IPS-11a (cell line): ENCODE data around the gene CAB39.

Source experiments
- H3K4me3 ChIP-seq: one replicate; pipeline ENCODE4 v1.5.1; 2013; ENCODE audit warnings: low read depth, low read length, control low read depth

Gene CAB39

GRCh38 chr2:230779126-230779525, 66.5 kb downstream of the CAB39 start:
- no peak overlapping the region for H3K4me3 ChIP-seq

DNA sequence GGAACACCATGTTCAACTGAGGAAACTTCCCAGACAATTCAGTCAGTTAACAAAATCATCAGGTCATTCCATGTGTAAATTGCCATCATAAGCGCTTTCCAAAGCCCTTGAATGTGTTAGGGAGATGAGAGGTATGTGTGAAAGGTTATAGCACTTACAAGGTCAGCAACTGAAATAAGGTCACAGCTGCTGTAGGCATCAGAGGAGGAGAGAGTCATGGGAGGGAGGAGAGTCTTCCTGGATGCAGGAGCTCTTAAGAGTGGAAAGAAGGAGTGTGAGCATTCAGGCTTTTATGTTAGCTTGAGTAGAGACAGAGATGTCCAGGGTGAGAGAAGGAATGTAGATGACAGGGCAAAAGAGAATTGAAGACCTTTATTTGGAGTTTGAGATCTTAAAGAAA, 67.0 kb downstream of the CAB39 start:
- H3K4me3 ChIP-seq, result no peak overlapping the region

GRCh38 chr2:230781130-230781797, 68.6 kb downstream of the CAB39 start:
- H3K4me3 ChIP-seq, result no peak overlapping the region

- no peak overlapping the region for H3K4me3 ChIP-seq
Observed at GRCh38 chr2:230783101-230783500, 70.5 kb downstream of the CAB39 start.

GRCh38 chr2:230784795-230785194, 72.2 kb downstream of the CAB39 start:
- H3K4me3 ChIP-seq, result no peak overlapping the region

DNA sequence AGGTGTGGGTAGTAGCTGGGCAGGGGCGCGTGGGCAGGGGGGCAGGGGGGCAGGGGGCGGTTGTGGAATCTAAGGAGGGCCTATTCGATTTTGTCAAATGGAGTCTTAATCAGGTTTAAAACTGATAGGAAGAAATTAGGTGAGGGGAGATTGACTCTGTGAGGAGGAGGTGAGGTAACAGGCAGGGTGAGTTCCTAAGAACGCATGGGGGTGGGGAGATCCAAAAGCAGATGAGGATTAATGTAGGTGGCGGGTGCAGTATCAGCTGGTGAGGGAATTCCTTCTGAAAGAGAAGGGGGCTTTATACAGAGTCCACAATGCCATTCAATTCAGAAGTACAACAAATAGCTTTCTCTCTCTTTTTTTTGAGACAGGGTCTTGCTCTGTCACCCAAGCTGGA, 72.7 kb downstream of the CAB39 start:
- no peak overlapping the region for H3K4me3 ChIP-seq

GRCh38 chr2:230787101-230787500, 74.5 kb downstream of the CAB39 start:
- no peak overlapping the region for H3K4me3 ChIP-seq

DNA sequence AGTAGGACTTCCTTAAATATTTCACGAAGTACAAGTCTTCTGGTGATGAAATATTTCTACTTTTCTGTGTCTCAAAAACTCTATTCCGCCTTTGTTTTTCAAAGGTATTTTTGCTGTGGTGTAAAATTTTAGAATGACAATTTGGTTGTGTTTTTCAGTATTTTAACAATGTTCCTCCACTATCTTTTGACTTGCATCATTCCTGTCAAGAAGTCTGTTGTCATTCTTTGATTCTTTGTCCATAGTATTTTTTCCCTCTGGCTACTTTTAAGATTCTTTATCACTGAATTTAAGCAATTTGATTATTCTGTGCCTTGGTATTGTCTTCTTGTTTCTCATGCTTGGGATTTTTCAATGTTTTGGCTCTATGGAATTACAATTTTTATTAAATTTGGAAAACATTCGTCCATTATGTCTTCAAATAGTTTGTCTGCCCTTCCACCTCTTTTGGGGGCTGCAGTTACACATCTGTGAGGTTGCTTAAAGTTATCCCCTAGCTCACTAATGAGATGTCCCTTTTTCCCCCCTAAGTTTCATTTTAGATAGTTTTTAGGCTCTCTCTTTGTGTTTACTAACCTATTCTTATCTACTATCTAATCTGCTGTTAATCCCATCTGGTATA, 76.0 kb downstream of the CAB39 start:
- H3K4me3 ChIP-seq, result no peak overlapping the region

DNA sequence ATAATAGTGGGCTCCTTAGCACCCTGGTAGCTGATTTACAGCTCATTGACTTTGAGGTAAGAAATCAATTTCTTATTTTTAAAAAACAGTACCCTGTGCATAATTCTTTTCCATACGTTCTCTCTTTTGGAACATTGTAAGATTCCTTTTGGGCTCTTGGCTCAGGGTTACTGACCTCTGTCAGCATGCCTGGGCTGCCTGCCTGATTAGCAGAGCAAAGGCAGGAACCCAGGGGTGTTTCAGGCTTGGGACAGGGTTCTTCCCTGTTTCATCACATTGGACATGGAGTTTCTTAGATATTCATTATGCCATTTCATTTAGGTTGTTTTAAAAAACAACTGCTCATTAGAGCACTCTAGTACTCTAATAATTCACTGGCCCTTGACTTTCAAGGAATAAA, 78.3 kb downstream of the CAB39 start:
- H3K4me3 ChIP-seq, result no peak overlapping the region

DNA sequence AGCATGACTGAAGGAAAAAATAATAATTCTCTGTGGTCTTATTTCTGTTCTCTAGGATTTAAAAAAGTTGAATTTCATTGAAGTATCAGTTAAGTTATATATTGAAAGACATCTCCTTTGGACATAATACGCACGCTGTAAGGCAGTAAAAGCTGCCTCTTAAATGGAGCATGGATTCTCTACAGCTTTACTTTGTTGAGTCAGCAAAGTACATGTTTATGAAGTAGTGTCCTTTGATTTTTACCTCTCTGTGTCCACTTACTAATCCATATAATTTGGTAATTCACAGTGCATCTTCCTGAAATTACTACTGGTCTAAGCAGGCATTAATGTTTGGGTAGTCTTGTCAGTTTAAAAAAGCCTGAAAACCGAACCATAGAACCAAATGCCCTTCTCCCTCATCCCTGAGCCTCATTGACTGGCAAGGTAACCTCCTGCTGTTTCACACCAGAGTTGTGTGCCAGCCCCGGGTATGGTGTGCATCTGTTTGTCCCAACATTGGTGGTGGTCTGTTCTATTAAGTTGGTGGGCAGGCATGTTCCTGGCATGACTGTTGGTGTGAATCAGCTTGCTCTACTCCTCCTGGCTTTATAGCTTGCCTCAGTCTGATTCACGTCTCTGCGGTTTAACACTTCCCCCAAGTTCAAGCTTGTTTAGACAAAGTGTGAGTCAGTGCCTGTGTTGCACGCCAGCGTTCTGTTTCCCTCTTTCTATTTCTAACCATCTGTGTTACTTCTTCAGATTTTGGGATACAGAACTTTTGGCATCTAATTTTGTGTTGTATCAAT, 81.1 kb downstream of the CAB39 start:
- no peak overlapping the region for H3K4me3 ChIP-seq

- no peak overlapping the region for H3K4me3 ChIP-seq
Observed at GRCh38 chr2:230794497-230794896, 81.9 kb downstream of the CAB39 start.

GRCh38 chr2:230795856-230796255, 83.2 kb downstream of the CAB39 start:
- no peak overlapping the region for H3K4me3 ChIP-seq

DNA sequence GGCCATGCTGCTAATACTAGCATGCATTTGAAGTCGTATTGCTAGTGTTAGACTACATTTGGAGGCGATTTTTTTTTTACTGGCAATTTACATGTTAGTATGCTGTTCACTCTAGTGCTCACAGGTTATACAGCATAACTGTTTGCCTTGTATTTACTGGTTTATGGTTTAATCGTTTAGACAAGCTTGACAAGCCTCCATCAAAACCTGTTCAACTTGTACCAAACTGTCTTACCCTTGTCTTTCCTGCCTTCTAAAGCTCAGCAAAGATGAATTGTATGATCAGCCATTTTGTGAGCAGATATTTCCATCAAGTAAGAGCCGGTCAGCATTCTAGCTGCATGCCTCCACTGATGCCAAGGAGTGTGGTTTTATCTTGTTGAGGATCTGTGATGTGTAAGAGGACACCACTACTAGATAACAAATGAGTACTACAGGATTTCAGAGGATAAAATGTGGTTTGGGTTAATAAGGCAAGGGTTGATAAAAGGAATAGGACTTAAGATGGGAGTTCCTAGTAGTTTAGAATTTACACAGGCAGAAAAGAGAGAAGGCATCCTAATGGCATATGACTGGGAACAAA, 83.7 kb downstream of the CAB39 start:
- H3K4me3 ChIP-seq, result no peak overlapping the region

DNA sequence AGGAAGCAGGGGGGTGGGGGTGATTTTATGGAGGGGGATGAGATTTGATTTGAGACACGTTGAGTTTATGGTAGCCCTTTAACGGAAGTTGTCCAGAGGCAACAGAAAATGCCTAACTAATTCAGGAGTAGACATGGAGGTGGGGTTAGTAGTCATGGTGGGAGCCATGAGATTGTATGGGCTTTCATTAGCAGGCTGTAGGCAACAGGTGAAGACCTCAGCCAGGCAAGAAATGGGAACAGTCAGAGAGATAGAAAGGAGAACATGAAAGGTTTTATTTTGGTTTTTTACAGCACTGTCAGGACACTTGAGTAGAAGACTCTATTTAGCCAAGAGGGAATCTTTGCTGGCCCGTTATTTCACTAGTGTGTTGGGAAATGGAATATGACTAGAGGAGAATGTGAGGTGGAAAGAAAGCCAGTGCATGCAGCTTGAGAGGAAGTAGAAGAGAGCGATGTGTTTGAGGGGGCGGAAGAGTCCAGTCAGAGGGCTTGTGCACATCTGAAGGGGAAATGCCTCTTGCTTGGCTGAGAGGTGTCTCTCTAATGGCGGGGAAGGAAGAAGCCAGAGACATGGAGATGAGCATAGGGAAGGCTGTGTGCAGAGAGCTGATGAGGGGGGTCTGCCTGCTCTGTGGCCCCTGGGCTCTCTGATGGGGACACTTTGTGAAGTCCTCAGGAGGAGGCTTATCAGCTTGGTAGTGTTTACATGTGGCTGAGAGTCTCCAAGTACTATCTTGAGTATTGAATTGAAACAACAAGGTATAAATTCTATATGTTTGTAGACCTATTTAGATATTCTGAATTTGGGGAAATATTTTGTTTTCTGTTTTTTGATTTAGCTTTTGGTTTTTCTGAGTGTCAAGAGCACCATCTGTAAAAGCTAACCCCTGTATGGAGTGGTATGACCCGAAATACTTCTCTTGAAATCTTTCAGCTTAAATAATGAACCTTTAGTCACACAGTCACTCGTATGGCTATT, 85.2 kb downstream of the CAB39 start:
- no peak overlapping the region for H3K4me3 ChIP-seq

DNA sequence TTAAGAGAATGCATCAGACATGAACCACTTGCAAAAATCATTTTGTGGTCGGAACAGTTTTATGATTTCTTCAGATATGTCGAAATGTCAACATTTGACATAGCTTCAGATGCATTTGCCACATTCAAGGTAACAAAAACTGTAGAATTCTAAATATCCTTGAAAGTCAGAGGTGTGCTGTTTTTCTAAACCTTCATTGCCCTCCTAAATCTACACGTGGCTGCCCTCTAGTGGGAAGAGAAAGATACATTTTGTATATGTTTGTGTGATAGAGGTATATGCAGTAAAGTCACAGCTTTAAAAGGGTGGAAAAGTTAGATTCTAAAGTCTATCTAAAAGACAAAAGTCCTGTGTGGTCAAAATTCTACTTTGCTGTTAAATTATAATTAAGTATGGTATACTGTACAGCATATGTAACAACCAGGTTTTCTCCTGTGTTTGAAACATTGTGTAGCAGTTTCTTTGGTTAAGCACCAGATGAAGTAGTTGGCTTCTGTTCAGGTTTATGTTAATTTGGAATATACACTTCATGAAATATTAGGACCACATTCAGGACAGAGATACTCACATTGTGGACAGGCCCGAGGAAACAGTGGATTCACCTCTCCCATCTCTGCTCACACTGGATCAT, 86.2 kb downstream of the CAB39 start:
- no peak overlapping the region for H3K4me3 ChIP-seq

GRCh38 chr2:230805353-230806017, 92.8 kb downstream of the CAB39 start:
- H3K4me3 ChIP-seq, result no peak overlapping the region

- no peak overlapping the region for H3K4me3 ChIP-seq
Observed at GRCh38 chr2:230807729-230808128, 95.1 kb downstream of the CAB39 start.

DNA sequence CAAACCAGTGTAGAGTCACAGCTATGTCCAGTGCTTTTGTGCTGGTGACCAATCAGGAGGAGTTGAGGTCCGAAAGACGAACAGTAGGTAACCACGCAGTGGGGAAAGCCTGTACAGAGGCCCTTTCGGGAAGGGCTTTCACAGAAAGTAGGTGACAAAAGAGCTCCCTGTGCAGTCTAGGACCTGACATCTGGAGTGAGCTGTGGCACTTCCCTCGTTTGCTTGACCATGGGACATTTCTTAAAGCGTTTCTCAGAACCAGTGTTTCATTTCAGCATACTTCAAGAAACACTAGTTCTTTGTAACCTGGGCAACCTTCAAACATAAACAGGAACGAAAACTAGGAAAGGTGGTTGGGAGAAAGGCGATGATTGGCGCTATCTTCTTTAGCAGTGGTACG, 96.4 kb downstream of the CAB39 start:
- H3K4me3 ChIP-seq, result no peak overlapping the region

GRCh38 chr2:230809677-230810251, 97.1 kb downstream of the CAB39 start:
- H3K4me3 ChIP-seq, result no peak overlapping the region
